GM12874 (cell line): ENCODE measurements around the gene SNF8.

ENCODE experiments used
- TF ChIP-seq, protein P1 (sequence below): IDR thresholded peaks from 2 replicates; pipeline ENCODE4 v1.5.1; 2011; ENCODE audit warnings: low read depth, mild to moderate bottlenecking, control low read depth, low read length, moderate library complexity; ENCODE audit not compliant: insufficient read depth

The SNF8 gene, protein sequence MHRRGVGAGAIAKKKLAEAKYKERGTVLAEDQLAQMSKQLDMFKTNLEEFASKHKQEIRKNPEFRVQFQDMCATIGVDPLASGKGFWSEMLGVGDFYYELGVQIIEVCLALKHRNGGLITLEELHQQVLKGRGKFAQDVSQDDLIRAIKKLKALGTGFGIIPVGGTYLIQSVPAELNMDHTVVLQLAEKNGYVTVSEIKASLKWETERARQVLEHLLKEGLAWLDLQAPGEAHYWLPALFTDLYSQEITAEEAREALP

DNA sequence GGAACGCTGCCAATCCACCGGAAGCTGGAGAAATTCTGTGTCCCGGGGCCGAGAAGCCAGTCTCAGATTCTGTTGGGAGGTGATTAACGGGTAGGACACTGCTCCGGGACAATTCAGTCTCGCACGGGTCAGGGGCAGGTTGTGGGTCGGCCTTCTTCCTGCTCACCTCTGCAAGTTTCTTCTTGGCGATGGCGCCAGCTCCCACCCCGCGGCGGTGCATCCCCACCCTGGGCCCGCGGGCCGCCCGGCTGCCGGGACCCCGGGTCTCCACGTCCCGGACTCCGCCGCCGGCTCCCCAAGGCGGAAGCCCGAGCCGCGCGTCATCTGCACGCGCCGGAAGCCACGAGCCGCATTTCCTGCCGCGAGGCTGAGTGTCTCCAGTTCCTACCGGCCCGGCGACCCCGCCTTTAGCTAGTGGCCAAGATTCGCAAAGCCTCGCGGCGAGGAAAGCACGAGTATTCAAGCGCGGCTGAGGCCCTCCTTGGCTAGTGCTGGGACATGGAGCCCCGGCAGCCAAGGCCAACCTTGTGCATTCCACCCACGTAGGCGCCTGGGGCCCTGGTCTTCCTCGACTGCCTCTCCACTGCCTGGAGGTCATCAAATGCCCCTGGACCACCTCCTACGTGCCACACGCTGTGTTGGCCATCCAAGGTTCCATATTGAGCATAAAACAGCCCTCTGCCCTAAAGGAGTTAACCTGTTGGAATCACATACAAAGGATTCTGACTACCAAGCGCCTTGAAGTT is at the start of gene SNF8:
Gene SNF8 (minus strand): TSS at position 328 of the 746 bp plus-strand sequence. CDS start 108 bp downstream, at position 220.
- TF ChIP-seq, protein P1, sequence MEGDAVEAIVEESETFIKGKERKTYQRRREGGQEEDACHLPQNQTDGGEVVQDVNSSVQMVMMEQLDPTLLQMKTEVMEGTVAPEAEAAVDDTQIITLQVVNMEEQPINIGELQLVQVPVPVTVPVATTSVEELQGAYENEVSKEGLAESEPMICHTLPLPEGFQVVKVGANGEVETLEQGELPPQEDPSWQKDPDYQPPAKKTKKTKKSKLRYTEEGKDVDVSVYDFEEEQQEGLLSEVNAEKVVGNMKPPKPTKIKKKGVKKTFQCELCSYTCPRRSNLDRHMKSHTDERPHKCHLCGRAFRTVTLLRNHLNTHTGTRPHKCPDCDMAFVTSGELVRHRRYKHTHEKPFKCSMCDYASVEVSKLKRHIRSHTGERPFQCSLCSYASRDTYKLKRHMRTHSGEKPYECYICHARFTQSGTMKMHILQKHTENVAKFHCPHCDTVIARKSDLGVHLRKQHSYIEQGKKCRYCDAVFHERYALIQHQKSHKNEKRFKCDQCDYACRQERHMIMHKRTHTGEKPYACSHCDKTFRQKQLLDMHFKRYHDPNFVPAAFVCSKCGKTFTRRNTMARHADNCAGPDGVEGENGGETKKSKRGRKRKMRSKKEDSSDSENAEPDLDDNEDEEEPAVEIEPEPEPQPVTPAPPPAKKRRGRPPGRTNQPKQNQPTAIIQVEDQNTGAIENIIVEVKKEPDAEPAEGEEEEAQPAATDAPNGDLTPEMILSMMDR, result no peak

DNA sequence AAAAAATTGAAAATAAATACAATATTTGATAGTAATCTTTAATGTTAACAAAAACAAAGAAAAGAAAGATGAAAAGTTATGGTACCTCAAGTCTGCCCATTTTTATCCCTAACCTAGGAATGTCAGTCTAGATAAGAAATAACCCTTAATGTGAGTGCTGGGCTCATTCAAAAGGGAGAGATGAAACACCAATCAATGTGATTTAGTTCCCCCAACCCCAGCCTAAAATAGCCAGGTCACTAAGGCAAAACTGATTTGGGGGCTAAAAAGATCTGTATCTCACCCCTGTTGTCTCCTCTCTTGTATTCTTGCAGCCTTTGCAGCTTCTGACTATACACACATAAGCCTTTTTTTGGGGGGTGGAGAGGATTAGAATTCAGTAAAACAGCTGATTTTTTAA is 49.3 kb upstream of the SNF8 start:
- TF ChIP-seq, protein P1, result no peak

DNA sequence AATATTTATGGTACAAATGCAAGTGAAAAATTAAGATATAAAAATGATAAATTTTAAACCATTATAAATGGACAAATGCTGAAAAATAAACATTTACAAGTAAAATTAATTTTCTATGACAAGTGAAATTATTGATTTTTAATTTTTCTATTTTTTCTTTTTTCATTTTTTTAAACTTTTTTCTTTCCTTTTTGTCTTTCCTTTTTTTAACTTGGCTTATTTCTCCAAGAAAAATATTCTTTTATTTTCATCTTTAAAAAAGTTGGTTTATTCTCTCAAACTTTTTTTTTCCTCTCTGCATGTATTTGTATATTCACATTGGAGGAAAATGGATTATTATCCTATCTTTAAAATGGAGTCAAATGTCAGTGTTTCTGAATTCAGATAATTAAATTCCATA is 48.7 kb upstream of the SNF8 start:
- TF ChIP-seq, protein P1, result no peak

DNA sequence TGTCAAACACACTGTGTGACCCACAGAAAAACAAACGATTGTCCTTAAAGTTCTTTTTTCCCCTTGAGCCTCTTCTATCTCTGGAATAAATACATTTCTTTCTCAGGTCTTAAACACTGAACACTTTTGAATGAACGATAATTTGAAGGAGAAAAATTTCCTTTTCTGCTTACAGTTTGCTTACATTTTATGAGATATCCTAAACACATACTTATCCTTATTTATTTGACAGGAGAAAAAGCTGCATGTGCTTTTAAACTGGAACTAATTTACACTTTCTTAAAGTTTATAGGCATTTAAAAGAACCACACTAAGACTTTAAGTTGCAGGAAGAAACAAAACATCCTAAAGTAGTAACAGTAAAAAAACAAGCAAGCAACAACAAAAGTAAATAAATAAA is 47.8 kb upstream of the SNF8 start:
- TF ChIP-seq, protein P1, result no peak

DNA sequence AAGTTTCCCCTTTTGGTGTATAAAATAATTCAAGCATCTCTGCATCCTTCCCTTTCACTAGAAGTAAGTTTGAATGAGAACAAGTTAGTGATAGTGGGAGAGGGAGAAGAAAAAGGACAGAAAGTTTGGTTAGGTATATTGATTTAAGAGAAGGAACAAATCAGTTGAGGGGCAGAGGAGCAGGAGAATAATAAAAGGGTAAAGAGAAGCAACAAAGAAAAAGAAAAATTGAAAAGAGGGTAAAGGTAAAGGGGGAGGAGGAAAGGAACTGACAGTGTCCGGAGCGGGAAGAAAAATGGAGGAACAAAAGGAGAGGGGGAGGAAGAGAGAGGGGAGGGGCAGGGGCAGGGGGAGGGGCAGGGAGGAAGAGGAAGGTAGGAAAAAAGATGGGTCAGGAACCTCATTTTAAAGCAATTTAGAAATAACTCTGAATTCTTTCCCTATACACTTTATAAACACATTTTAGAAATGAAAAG is 46.3 kb upstream of the SNF8 start:
- TF ChIP-seq, protein P1, result no peak

DNA sequence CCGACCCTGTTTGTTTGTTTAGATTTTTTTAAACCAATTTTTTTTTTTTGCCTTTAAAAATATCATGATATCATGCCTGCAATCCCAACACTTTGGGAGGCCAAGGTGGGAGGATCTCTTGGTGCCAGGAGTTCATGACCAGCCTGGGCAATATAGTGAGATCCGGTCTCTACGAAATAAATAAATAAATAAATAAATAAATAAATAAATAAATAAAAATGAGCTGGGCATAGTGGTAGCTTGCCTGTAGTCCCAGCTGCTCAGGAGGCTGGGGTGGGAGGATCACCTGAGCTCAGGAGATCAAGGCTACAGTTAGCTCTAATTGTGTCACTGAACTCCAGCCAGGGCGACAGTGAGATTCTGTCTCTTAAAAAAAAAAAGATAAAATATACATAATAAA is 44.5 kb upstream of the SNF8 start:
- TF ChIP-seq, protein P1, result no peak

DNA sequence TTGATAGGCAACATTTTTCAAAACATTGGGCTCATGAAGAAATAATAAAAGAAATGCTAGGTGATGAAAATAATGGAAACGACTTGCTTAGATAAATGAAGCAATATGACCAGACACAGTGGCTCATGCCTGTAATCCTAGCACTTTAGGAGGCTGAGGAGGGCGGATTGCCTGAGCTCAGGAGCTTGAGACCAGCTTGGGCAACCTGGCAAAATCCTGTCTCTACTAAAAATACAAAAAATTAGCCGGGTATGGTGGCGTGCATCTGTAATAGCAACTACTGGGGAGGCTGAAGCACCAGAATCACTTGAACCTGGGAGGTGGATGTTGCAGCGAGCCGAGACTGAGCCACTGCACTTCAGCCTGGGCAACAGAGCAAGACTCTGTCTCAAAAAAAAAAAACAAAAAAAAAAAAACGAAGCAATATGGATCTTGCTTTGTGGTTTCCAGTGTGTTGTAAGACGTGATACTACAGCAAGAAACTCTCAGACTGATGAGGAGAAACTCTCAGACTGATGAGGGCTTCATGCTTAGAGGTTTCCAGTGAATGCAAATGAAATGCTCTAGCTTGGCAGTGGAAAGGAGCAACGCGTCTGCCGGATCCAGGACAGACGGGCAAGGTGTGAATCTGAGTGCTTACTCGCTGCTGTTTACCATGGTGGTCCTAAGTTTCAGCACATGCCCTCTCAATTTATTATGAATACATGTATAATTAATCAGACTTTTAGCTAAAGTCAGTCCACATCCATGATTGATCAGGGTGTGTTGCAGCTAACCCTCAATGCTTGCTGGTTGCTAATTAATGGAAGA is 41.0 kb upstream of the SNF8 start:
- TF ChIP-seq, protein P1, result no peak
